Chondrocyte (in vitro differentiated cells): ENCODE data around the gene ERBB4. TPM values are rescaled to one million over a fixed set of nuclear protein-coding genes. Genes with fewer than 3 reads are reported as not detected.

ENCODE experiments used
- DNase-seq: peaks from one replicate; pipeline ENCODE4 v3.0.0; 2021; ENCODE audit warnings: mixed read lengths, low spot score
- H3K27ac Mint-ChIP-seq: one replicate; pipeline ENCODE4 v1.8.0; 2021; ENCODE audit warnings: mild to moderate bottlenecking, moderate library complexity, mixed read lengths; ENCODE audit not compliant: unreplicated experiment
- H3K27me3 Mint-ChIP-seq: 2 replicates; pipeline ENCODE4 v1.8.0; 2021; ENCODE audit warnings: low read depth, mixed read lengths
- H3K36me3 Mint-ChIP-seq: 2 replicates; pipeline ENCODE4 v1.8.0; 2021; ENCODE audit warnings: low read depth, mixed read lengths
- H3K4me1 Mint-ChIP-seq: 2 replicates; pipeline ENCODE4 v1.8.0; 2021; ENCODE audit warnings: low read depth, mild to moderate bottlenecking, mixed read lengths
- H3K4me3 Mint-ChIP-seq: one replicate; pipeline ENCODE4 v1.8.0; 2021; ENCODE audit warnings: mild to moderate bottlenecking, moderate library complexity, mixed read lengths; ENCODE audit not compliant: unreplicated experiment
- H3K9me3 Mint-ChIP-seq: 2 replicates; pipeline ENCODE4 v1.8.0; 2021; ENCODE audit warnings: low read depth, mixed read lengths
- total RNA-seq: library from RNA; stranded (reverse); gene quantifications from 3 replicates; pipeline ENCODE4 v1.2.1, GENCODE V29; 2021
- TF ChIP-seq, protein P1 (sequence below): fragments of 200-600 bp; sonication (generic); IDR thresholded peaks from 2 replicates; pipeline ENCODE4 v1.5.0; 2021; ENCODE audit warnings: antibody characterized with exemption, mild to moderate bottlenecking, moderate library complexity

The ERBB4 gene
- total RNA-seq, 1 donor from 2014 or later: 1.3 TPM

DNA sequence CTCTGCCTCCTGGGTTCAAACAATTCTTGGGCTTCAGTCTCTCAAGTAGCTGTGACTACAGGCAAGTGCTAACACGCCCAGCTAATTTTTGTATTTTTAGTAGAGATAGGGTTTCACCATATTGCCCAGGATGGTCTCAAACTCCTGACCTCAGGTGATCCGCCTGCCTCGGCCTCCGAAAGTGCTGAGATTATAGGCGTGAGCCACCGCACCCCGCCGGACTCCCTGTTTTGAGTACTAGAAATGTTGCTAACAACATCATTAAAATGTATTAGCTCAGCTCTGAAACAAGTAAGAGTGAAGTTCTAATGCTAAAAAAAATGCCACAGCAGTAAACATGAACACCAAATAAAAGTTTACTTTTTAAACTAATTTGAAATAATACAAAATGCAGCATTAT is 1044.5 kb downstream of the ERBB4 start:
- Mint-ChIP-seq H3K27ac (no peak overlapping the region), H3K4me3 (no peak overlapping the region), H3K9me3 (no peaks in the 10 kb centered on the region), H3K4me1 (no peaks in the 10 kb centered on the region), H3K36me3 (no peaks in the 10 kb centered on the region), H3K27me3 (peaks cover 6% of the 10 kb centered on the region)
- no peak for DNase-seq
- TF ChIP-seq, protein P1, sequence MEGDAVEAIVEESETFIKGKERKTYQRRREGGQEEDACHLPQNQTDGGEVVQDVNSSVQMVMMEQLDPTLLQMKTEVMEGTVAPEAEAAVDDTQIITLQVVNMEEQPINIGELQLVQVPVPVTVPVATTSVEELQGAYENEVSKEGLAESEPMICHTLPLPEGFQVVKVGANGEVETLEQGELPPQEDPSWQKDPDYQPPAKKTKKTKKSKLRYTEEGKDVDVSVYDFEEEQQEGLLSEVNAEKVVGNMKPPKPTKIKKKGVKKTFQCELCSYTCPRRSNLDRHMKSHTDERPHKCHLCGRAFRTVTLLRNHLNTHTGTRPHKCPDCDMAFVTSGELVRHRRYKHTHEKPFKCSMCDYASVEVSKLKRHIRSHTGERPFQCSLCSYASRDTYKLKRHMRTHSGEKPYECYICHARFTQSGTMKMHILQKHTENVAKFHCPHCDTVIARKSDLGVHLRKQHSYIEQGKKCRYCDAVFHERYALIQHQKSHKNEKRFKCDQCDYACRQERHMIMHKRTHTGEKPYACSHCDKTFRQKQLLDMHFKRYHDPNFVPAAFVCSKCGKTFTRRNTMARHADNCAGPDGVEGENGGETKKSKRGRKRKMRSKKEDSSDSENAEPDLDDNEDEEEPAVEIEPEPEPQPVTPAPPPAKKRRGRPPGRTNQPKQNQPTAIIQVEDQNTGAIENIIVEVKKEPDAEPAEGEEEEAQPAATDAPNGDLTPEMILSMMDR: no peak

DNA sequence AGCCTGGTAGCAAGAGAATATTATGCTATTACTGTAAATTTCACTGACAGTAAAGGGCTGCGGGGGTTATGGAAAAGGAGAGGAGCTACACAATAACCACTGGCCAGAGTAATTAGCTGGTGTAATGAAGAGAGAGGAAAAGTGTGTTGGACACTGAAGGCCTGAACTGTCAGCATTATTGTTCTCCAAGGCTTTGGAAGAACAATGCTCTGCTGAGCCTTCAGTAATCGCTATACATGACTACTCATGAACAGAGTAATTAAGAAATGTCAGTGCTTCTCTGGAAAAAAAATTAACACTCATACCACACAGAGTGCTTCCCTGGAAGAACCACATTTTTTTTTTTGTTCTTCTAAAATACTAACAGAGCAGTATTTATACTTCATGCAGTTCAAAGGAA is 1050.9 kb downstream of the ERBB4 start:
- Mint-ChIP-seq H3K27me3 (no peaks in the 10 kb centered on the region), H3K36me3 (no peaks in the 10 kb centered on the region), H3K27ac (no peak overlapping the region), H3K9me3 (no peaks in the 10 kb centered on the region), H3K4me1 (no peaks in the 10 kb centered on the region), H3K4me3 (no peak overlapping the region)
- TF ChIP-seq, protein P1: no peak
- DNase-seq: no peak

GRCh38 chr2:211479536-211480150 is 1059.0 kb downstream of the ERBB4 start:
- Mint-ChIP-seq H3K36me3 (no peaks in the 10 kb centered on the region), H3K4me1 (no peaks in the 10 kb centered on the region), H3K9me3 (no peaks in the 10 kb centered on the region), H3K4me3 (no peak overlapping the region), H3K27ac (no peak overlapping the region), H3K27me3 (no peaks in the 10 kb centered on the region)
- no peak for DNase-seq
- TF ChIP-seq, protein P1: no peak

GRCh38 chr2:211477537-211478275 is 1060.9 kb downstream of the ERBB4 start:
- Mint-ChIP-seq H3K27me3 (no peaks in the 10 kb centered on the region), H3K4me3 (no peak overlapping the region), H3K9me3 (peaks cover 3% of the 10 kb centered on the region), H3K27ac (no peak overlapping the region), H3K4me1 (no peaks in the 10 kb centered on the region), H3K36me3 (no peaks in the 10 kb centered on the region)
- TF ChIP-seq, protein P1: no peak
- no peak for DNase-seq

- Mint-ChIP-seq H3K4me3 (no peak overlapping the region), H3K36me3 (no peaks in the 10 kb centered on the region), H3K4me1 (no peaks in the 10 kb centered on the region), H3K27ac (no peak overlapping the region), H3K9me3 (peaks cover 6% of the 10 kb centered on the region), H3K27me3 (no peaks in the 10 kb centered on the region)
- TF ChIP-seq, protein P1: no peak
- no peak for DNase-seq
Measured at GRCh38 chr2:211473116-211473515, 1065.5 kb downstream of the ERBB4 start.
